HG02678 (cell line): ENCODE measurements around the gene PARP14.
"Not testable (repeated sequence)": the region's sequence is repeated elsewhere in the genome, so short reads cannot be mapped to it uniquely, and the experiment has no call there.

Source experiments
- ATAC-seq: cut with Tn5 transposase; IDR thresholded peaks from one replicate; pipeline ENCODE4 v1.9.1; 2021; ENCODE audit warnings: mild to moderate bottlenecking, moderate library complexity; ENCODE audit not compliant: unreplicated experiment

PARP14 gene

GRCh38 chr3:122676759-122677158 is 3.9 kb upstream of the PARP14 start:
- ATAC-seq: no peak

- no peak for ATAC-seq
Measured at GRCh38 chr3:122677216-122677615, 3.4 kb upstream of the PARP14 start.

- no peak for ATAC-seq
Measured at GRCh38 chr3:122678506-122678905, 2.1 kb upstream of the PARP14 start.

GRCh38 chr3:122679085-122679881 is 1.4 kb upstream of the PARP14 start:
- peak; percentile 41 for ATAC-seq

GRCh38 chr3:122679882-122680474 is 661 bp upstream of the PARP14 start:
- ATAC-seq: peak; percentile 10

GRCh38 chr3:122681284-122681973 is 790 bp downstream of the PARP14 start:
- ATAC-seq: no peak

GRCh38 chr3:122681974-122682409 is 1.4 kb downstream of the PARP14 start:
- ATAC-seq: no peak

- not testable (repeated sequence) for ATAC-seq
Measured at GRCh38 chr3:122682778-122683411, 2.3 kb downstream of the PARP14 start.

GRCh38 chr3:122687298-122687697 is 6.7 kb downstream of the PARP14 start:
- no peak for ATAC-seq

- ATAC-seq: no peak
Measured at GRCh38 chr3:122688996-122689395, 8.4 kb downstream of the PARP14 start.

- ATAC-seq: no peak
Measured at GRCh38 chr3:122689587-122689986, 8.9 kb downstream of the PARP14 start.

- ATAC-seq: no peak
Measured at GRCh38 chr3:122690096-122690495, 9.5 kb downstream of the PARP14 start.

- ATAC-seq: peak; percentile 67
Measured at GRCh38 chr3:122691195-122691594, 10.6 kb downstream of the PARP14 start.

GRCh38 chr3:122692674-122693073 is 12.0 kb downstream of the PARP14 start:
- no peak for ATAC-seq

- ATAC-seq: peak; percentile 50
Measured at GRCh38 chr3:122694966-122695365, 14.3 kb downstream of the PARP14 start.

- no peak for ATAC-seq
Measured at GRCh38 chr3:122695927-122696561, 15.4 kb downstream of the PARP14 start.

- peak; percentile 89 for ATAC-seq
Measured at GRCh38 chr3:122697952-122698620, 17.4 kb downstream of the PARP14 start.

GRCh38 chr3:122700193-122700592 is 19.6 kb downstream of the PARP14 start:
- ATAC-seq: no peak

- no peak for ATAC-seq
Measured at GRCh38 chr3:122705379-122705778, 24.7 kb downstream of the PARP14 start.

- ATAC-seq: not testable (repeated sequence)
Measured at GRCh38 chr3:122710616-122711251, 30.1 kb downstream of the PARP14 start.
